Stimulated activated CD4-positive, alpha-beta T cell treated with anti-CD3 and anti-CD28 coated beads, Interleukin-1b, Interleukin-23, amount 100 ng/mL, for 48 hours (primary cell): ENCODE data around the gene PPP1R9B.

Experiments
- DNase-seq: peaks from one replicate; pipeline ENCODE4 v3.0.0-alpha.2; 2020

The PPP1R9B gene

GRCh38 chr17:50155115-50155819 lies 4.8 kb upstream of the PPP1R9B start:
- no peak for DNase-seq

GRCh38 chr17:50154604-50155003 lies 4.1 kb upstream of the PPP1R9B start:
- no peak for DNase-seq

GRCh38 chr17:50153650-50154575 lies 3.4 kb upstream of the PPP1R9B start:
- DNase-seq, result no peak

GRCh38 chr17:50152736-50153135 lies 2.3 kb upstream of the PPP1R9B start:
- no peak for DNase-seq

- peak; percentile 57 for DNase-seq
Measured at GRCh38 chr17:50151937-50152547, 1.6 kb upstream of the PPP1R9B start.

GRCh38 chr17:50151041-50151936 lies 812 bp upstream of the PPP1R9B start:
- DNase-seq, result peak; percentile 89

GRCh38 chr17:50149417-50150353 lies 792 bp downstream of the PPP1R9B start:
- peak; percentile 57 for DNase-seq

- no peak for DNase-seq
Measured at GRCh38 chr17:50149091-50149416, 1.4 kb downstream of the PPP1R9B start.

GRCh38 chr17:50148226-50149090 lies 2.0 kb downstream of the PPP1R9B start:
- peak; percentile 79 for DNase-seq

- no peak for DNase-seq
Measured at GRCh38 chr17:50147841-50148225, 2.6 kb downstream of the PPP1R9B start.

GRCh38 chr17:50146927-50147665 lies 3.4 kb downstream of the PPP1R9B start:
- no peak for DNase-seq

- DNase-seq, result no peak
Measured at GRCh38 chr17:50146230-50146926, 4.1 kb downstream of the PPP1R9B start.

- DNase-seq, result no peak
Measured at GRCh38 chr17:50145532-50146229, 4.8 kb downstream of the PPP1R9B start.

- peak; percentile 37 for DNase-seq
Measured at GRCh38 chr17:50144845-50145531, 5.5 kb downstream of the PPP1R9B start.

- no peak for DNase-seq
Measured at GRCh38 chr17:50144355-50144754, 6.1 kb downstream of the PPP1R9B start.

GRCh38 chr17:50143461-50144176 lies 6.9 kb downstream of the PPP1R9B start:
- DNase-seq, result no peak

GRCh38 chr17:50141745-50142110 lies 8.7 kb downstream of the PPP1R9B start:
- no peak for DNase-seq
